ENCODE measurements around the gene NLK.
"Not testable (repeated sequence)": the region's sequence is repeated elsewhere in the genome, so short reads cannot be mapped to it uniquely, and the experiment has no call there.

Gene NLK

GRCh38 chr17:28072936-28073533 is 30.6 kb downstream of the NLK start:
- DNase-seq = no peak

DNA sequence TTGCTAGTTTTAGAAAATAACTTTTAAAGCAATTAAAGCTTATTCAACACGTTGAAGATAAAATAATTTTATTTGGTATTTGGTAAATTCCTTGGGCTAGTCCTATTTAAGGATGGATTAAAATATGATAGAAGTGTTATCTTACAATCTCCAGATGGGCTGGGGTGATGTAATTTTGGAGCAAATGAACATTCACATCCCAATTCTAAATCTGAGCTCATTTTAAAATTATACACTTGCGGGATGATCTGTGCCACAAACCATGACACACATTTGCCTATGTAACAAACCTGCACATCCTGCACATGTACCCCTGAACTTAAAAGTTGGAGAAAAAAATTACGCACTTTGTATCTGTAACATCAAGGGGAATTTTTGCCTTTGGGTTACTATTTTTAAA is 31.5 kb downstream of the NLK start:
- no peak for DNase-seq

- DNase-seq = no peak
Observed at GRCh38 chr17:28076144-28076543, 33.7 kb downstream of the NLK start.

DNA sequence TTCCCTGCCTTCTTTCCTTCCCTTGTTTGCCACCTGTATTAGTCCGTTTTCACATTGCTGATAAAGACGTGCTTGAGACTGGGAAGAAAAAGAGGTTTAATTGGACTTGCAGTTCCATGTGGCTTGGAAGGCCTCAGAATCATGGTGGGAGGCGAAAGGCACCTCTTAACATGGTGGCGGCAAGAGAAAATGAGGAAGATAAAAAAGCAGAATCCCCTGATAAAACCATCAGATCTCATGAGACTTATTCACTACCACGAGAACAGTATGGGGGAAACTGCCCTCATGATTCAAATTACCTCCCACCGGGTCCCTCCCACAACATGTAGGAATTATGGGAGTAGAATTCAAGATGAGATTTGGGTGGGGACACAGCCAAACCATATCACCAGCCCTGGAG is 34.7 kb downstream of the NLK start:
- DNase-seq = not testable (repeated sequence)

DNA sequence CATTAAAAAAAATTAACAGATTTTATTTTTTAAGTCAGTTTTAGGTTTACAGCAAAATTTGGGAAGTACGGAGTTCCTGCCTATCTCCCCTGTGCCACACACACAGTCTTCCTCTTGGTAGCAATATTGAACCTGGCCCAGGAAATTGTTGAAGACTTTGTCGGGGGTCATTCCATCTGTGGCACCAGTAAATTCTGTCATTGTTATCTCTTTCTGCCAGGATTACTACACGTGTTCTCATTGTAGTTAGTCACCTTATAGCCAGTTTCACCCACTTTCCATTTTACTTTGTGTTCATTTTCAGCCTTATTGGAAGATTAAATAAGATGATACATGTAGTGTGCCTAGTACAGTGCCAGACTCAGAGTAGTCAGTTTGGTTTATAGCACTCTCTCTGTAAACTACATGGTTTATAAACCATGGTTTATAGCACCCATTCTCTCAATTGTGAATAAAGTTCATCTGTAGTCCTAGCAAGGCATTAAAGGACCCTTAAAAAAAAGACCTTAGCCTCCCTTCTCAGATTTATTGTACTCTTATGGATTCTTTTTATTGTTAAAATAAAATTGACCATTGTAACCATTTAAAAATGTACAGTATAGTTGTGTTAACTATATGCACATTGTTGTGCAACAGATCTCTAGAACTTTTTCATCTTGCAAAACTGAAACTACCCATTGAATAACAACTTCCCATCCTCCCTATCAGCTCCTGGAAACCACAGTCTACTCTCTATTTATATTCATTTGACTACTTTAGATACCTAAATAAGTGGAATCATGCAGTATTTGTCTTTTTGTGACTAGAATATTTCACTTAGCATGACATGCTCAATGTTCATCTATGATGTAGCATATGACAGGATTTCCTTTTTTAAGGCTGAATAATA is 36.1 kb downstream of the NLK start:
- DNase-seq = no peak

GRCh38 chr17:28081467-28081866 is 39.0 kb downstream of the NLK start:
- DNase-seq = no peak

DNA sequence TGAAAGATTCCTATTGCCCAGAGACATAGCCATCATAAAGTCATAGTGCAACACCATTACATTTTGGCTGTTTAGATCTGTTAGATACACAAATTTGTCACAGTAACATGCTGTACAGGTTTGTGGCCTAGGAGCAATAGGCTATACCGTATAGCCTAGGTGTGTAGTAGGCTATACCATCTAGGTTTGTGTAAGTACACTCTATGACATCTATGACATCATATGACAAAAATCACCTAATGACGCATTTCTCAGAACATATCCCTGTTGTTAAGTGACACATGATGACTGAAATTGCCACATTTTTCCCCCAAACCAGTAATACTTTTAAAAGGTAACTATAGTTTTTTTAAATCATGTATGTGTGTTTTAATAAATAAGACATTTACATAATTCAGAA is 43.3 kb downstream of the NLK start:
- DNase-seq = no peak

- no peak for DNase-seq
Observed at GRCh38 chr17:28086519-28086918, 44.0 kb downstream of the NLK start.

DNA sequence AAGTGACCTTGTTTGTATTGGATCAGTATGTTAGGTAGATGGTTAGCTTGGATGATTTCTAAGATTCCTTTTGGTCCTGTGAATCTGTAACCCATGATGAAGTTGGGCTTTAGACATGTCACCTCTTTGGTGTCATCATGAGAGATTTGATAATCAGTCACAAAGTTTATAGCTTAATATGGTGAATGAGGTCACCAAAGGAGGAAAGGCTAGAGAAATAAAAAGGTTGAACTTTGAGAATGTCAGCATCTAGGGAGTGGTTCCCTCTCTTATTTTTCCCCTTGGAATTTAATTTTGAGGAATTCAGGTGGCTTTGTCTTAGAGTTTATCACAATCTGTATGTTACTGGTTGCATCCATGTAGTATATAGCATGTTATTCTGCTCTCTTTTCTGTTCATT is 45.3 kb downstream of the NLK start:
- DNase-seq = no peak

GRCh38 chr17:28090551-28090950 is 48.1 kb downstream of the NLK start:
- no peak for DNase-seq

DNA sequence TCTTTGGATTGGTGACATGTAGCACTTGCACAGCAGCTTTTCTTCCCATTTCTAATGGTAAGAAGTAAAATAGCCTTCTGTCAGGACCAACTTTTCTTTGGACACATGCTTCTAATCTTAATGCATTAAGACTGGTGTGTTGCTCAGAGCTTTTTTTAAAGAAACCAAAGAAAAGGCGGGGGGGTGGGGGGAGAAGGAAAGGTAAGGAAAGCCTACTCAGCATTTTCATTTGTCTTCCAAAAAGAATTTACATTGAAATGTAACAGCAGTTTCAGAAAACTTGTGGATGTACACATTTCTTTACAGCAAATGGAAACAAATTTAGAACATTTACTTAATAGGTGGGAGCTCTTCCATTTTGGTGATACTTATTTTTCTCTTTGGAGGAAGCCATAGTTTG is 49.6 kb downstream of the NLK start:
- DNase-seq = no peak

GRCh38 chr17:28093999-28094716 is 51.7 kb downstream of the NLK start:
- DNase-seq = no peak

DNA sequence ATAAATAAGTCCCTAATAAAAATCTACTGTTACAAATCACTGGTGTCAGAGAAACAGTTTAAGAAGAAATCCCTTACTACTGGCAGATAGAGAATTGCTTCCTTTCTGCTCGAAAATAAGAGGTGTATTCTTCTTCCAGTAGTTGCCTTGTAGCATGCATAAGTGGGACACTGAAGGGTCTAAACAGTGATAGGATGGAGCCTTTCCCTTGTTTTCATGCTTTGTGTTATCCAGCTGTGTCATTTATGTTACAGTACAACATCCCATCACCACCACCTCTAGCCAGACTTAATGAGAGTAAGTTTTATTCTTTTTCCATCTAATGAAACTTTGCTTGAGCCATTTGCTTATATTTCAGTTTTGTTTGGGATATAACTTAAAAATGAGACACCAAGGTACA is 54.3 kb downstream of the NLK start:
- DNase-seq = no peak

DNA sequence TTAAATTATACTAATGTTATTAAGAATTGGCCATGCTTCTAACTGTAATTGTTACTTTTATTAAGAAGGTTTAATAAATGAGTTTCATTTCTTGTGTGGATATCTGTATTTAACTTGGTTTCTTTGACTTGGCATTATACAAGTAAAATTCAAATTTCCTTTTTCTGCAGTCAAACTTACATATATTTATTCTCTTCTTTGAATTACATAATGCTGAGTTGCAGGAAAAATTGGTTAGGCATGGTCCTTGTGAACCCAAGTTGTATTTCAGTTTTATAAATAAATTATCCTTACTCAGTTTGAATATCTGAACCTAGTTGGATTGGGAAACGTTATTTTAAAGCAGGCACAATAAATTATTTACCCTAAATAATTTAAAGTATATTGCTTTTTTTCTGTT is 54.8 kb downstream of the NLK start:
- no peak for DNase-seq

GRCh38 chr17:28097901-28098300 is 55.4 kb downstream of the NLK start:
- DNase-seq = no peak

DNA sequence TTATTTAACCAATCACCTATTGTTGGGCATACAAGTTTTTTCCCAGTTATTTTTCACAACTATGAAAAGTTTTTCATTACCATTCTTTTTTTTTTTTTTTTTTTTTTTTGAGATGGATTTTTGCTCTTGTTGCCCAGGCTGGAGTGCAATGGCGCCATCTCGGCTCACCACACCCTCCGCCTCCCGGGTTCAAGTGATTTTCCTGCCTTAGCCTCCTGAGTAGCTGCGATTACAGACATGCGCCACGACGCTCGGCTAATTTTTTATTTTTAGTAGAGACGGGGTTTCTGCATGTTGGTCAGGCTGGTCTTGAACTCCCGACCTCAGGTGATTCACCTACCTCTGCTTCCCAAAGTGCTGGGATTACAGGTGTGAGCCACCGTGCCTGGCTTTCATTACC is 56.1 kb downstream of the NLK start:
- DNase-seq = not testable (repeated sequence)

DNA sequence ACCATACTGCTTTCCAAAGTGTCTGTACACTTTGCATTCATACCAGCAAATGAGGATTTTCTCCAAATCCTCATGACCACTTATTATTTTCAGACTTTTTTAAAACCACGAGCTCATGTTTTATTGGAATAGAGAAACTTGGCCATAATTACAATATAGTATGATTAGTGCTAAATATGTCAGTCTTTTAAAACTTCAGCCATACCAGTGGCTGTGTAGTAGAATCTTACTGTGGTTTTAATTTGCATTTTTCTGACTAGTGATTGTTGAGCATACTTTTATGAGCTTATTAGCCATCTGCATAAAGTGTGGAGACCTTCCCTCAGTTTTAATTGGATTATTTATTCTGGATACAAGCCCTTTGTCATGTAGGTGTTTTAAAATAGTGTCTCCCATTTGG is 57.8 kb downstream of the NLK start:
- no peak for DNase-seq

- DNase-seq = no peak
Observed at GRCh38 chr17:28100936-28101335, 58.5 kb downstream of the NLK start.

DNA sequence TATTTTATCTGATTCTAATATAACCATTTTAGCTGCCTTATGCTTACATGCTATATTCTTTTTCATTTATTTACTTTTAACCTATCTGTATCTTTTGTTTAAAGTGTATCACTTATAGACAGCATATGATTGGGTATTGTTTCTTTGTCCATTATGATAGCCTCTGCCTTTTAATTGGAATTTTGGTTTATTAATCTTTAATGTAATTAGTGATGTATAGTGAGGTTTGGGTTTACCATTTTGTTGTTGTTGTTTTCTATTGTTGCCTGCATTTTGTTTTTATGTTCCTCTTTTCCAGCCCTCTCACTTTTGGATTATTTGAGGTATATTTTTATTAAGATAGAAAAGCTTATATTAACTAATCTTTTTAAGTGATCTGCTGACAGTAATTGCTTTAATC is 59.4 kb downstream of the NLK start:
- DNase-seq = no peak

DNA sequence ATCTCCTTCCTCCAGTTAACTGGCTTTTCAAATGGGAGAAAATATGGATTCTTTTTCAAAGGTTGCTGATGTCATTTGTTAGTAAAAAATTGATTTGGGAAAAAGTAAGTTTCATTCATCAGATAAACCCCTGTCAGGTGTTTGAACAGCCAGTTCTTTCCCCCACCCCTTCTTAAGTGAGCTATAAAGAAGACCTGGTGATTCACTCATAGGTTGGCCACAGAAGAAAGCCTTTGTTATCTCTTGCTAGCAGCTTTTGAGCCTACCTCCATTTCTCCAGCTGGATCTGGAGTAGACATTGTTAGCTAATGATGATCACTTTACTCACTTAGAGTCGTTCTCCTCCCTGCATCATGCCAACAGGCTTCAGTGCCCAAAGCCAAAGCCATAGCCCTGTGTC is 63.0 kb downstream of the NLK start:
- no peak for DNase-seq

DNA sequence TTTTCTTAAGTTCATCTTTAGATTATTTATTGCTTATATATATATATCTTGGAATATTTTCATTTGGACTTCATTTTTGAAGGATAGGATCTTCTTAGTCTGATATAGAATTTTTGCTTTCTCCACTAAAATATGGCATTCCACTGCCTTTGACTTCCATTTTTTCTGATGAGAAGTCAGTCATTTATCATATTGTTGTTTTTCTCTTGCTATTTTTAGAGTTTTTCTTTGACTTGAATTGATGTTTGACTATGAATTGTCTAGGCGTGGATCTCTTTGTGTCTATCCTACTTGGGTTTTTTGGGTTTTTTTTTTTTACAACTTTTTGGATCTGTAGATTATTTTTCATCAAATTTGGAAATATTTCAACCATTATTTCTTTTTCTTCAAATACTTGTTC is 67.7 kb downstream of the NLK start:
- no peak for DNase-seq

- no peak for DNase-seq
Observed at GRCh38 chr17:28112181-28112580, 69.7 kb downstream of the NLK start.

- no peak for DNase-seq
Observed at GRCh38 chr17:28112606-28113005, 70.1 kb downstream of the NLK start.
